GM21723 (cell line): Measurements from ENCODE around the gene MTA3.
A peak's percentile ranks its signal among the peaks of the same experiment; 100 is the strongest.

Experiments used
- ATAC-seq: cut with Tn5 transposase; IDR thresholded peaks from one replicate; pipeline ENCODE4 v1.9.1; 2021; ENCODE audit warnings: mild to moderate bottlenecking, moderate library complexity; ENCODE audit not compliant: unreplicated experiment

The MTA3 gene

GRCh38 chr2:42757981-42758740 lies 189.7 kb downstream of the MTA3 start:
- no peak for ATAC-seq

DNA sequence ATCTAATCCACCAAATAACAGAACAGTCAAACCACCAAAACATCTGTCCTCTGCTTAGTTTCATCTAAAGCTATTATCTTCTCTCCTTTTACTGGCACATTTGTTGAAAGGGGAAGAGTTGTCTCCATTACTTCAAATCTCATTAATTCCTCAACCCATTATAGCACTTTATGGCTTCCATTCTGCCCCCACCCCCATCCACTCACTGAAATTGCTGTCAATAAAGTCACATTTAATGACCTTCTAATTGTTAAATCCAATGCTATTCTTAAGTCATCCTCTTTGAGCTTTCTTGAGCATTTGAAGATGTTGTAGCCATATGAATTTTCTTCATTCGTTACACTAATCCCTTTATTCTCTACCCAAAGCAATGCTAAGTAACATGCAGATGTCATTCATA lies 190.3 kb downstream of the MTA3 start:
- no peak for ATAC-seq

DNA sequence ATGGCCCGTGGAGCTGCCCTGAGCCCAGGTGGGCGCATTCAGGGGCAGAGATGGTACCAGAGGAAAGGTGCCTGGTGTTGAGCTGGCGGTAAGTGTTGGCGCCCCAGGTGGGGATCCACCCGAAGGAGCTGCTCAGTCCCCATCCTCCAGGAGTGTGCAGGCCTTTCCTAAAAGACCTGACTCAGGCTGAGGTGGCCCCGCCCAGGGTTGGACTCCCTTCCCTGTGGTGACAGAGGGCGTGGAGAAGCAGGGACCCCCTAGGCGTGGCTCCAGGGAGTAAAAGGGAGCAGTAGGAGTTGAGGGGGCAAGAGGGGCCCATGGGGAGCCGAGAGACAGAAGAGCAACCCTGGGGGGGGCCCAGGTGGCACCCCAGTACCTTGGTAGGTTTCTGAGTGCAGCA lies 193.1 kb downstream of the MTA3 start:
- ATAC-seq = no peak

DNA sequence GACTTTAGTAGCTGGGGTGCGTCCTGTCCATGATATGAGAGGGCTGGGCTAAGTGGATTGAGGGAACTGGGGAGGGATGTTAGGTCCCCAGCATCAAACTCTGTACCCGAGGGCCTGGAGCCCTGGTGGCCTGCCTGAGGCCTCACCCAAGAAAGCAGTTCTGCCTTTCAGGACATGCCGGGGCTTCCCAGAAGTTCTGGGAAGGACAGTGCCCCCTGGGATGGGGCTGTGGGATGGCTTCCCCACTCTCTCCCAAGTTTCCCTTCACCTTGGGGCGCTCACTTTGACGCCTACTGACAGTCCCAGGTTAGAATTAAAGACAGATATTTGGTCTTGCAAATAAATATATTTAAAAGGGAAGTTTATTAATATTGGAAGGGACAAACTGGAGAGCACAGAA lies 193.7 kb downstream of the MTA3 start:
- no peak for ATAC-seq

- no peak for ATAC-seq
Observed at GRCh38 chr2:42762823-42763804, 194.7 kb downstream of the MTA3 start.

GRCh38 chr2:42764096-42764495 lies 195.7 kb downstream of the MTA3 start, which contains the start of gene OXER1:
Gene OXER1 (minus strand): TSS chr2:42764135. CDS start chr2:42764062, 73 bp downstream.
- no peak for ATAC-seq

DNA sequence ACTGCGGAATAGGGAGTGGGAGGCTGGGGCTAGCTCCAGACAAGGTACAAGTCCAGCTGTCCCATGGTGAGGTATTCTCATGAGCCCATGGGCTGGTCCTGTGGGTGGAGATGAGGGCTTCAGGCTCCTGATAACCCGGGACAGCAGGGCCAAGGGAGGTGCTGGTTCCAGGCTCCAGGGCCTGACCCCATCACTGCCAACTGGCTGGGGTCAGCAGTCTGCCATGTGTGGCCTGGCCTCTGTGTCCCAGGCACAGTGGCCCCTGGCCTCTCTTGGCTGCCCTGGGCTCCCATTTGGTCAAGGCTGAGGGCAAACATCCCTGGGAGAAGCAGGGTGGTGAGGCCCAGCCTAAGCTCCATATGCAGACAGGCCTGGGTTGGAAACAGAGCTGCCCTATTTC lies 196.5 kb downstream of the MTA3 start:
- ATAC-seq = no peak

- no peak for ATAC-seq
Observed at GRCh38 chr2:42765686-42766085, 197.3 kb downstream of the MTA3 start.

DNA sequence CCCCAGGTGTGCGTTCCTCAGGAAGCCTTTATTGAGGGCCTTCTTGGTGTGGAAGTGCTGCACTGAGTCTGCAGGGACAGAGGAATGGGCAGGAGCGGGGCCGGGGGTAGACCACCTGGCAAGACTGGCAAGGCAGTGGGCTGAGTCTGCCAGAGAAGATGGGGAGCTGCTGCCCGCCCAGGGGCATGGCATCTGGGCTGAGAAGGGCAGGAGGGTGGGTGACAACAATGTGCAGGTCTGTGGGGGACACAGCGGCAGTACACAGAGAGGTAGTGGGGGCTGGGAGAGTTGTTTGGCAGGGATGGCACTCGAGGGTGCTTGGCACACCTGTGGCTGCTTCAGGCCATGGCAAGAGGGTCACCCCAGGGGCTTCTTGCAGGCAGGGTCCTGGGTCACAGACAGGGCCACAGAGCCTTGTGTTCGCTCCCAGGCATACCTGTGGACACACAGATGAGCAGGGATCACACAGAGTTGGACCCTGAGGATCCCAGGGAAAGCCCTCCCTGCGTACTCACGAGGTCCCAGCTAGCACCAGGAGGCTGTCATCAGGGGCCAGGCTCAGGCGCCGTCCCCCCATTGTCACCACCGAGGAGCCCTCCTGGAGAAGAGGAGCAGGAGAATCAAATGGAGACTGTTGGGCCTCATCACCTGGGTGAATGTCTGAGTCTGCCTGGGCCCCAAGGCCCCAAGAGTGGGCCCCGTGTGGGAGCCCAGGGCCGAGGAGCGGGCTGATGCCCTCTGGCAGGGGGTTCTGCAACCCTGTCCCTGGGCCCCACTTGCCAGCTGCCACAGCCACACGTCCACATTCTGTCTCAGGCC lies 198.9 kb downstream of the MTA3 start:
- ATAC-seq = no peak

GRCh38 chr2:42767899-42768705 lies 199.7 kb downstream of the MTA3 start:
- ATAC-seq = no peak

DNA sequence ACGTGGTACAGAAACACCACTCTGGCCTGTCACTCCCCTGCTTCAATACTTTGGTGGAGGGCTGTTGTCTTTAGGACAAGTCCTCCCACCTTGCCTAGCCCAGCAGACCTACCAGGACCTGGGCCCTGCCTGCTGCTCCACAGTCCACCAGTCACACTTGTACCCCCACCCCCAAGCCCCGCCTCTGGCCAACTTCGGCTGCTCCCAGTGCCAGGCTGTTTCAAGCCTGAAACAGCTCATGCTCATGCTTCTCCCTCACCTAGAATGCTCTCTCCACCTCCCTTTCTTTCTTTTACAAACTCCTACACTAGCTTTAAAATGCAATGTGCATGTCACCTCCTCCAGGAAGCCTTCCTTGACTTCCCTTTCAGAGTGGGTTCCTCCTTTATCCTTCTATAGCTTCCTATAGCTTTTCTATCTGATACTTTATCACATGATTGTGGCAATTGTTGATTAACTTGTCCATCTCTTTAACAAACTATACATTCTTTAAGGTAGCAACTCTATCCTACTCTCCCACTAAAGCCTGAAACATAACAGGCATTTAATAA lies 200.3 kb downstream of the MTA3 start:
- ATAC-seq = no peak

DNA sequence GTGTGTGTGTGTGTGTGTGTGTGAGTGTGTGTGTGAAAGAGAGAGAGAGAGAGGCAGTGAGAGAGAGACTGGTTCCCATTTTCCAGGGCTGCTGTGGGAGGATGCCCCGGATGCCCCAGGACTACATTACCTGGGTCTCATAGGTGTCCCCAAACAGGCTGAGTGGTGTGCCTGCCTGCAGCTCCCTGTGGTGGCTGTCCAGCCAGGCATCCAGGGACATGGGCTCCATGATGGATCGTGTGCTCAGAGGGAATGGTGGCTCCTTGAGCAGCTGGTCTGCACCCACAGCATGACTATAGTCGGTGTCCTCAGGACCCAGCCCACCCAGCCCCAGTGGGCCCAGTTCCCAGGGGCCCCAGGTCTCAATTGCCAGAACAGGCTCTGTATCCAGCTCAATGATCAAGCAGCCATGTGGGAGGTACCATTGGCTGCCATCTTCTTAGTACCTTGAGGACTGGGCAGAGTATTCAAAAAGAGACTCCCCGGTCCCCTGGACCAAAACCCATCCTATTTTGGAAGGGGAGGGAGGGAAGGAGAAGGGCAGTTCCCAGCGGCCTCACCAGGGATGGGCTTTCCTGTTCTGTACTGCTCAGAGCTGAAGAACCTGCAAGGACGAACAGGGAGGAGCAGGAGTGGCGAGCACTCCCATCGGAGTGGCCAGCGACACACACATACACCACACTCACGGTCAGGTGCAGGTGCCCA lies 201.3 kb downstream of the MTA3 start:
- ATAC-seq = no peak

DNA sequence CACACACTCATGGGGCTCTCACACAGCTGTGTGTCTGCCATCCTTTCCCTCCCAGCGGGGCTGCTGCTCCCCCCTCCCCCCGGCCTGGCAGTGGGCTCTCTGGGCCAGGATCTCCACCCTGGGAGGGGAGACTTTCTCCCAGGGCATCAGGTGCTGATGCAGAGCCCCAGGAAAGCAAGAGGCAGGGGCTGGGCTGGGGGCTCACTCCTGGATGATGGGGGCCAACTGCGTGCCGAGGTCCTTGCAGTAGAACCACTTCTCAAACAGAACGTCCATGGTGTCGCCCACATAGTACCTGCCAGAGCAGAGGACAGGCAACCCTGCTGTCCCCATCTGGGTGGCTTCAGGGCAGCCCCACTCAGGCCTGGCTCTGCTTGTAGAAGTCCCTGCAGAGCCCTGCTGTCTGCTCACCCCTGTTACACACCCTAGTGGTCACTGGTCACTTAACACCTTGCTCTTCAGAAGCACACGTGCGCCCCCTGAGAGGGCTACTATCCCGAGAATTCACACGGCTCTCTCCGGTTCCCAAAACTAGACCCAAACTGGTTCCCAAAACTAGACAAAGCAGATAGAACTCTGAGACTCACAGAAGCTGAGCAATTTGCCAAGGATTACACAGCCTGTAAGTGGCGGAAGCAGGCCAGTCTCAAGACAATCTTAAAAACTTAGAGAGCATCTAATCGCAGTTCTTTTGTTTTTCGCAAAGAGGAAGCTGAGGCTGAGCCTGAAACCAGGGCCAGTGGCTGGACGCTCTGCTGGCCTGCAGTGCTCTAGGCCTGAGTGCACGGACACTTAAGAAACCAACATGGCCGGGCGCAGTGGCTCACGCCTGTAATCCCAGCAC lies 202.1 kb downstream of the MTA3 start:
- no peak for ATAC-seq

DNA sequence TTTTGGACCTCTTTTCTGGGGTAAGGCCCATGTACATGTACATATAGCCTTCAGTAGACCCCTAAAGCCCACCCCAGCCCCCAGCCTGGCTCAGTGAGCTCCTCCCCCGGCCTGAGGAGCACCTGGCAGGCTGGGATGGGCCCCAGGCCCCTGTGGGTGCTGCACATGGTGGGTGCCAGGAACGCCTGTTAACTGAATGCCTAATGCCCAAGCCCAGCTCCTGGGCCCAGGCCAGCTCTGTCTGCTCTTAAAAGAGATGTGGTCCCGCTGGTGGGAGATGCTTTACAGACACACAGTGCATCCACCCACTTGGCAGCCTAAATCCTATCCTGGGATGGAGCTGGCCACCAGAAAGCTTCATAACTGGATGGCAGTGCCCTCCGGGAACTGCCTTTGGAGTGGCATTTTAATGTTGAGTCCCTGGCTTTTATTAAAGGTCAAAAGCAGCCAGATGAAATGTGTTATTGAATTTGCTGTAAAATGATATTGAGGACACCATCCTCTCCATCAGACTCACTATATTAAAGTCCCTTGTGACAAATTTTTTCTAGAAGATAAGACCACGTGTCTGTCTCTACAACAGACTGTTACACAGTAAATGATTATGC lies 203.2 kb downstream of the MTA3 start:
- no peak for ATAC-seq

DNA sequence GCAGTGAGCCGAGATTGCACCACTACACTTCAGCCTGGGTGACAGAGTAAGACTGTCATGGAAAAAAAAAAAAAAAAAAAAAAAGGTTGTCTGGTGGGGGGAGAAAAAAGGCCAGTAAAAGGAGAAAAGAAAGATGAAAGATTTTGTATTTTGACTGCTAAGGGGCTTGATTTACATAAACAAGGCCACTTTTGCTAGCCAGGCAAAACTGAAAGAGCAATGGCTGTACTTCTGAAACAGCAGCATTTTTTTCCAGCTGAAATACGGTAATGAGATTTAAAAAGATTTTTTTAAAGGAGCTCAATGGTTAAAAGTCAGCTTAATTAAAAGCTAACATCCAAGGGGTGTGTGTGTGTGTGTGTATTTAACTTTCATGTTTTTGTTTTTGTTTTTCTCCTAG lies 206.8 kb downstream of the MTA3 start:
- ATAC-seq = peak; percentile 68

GRCh38 chr2:42775810-42776209 lies 207.4 kb downstream of the MTA3 start:
- no peak for ATAC-seq

DNA sequence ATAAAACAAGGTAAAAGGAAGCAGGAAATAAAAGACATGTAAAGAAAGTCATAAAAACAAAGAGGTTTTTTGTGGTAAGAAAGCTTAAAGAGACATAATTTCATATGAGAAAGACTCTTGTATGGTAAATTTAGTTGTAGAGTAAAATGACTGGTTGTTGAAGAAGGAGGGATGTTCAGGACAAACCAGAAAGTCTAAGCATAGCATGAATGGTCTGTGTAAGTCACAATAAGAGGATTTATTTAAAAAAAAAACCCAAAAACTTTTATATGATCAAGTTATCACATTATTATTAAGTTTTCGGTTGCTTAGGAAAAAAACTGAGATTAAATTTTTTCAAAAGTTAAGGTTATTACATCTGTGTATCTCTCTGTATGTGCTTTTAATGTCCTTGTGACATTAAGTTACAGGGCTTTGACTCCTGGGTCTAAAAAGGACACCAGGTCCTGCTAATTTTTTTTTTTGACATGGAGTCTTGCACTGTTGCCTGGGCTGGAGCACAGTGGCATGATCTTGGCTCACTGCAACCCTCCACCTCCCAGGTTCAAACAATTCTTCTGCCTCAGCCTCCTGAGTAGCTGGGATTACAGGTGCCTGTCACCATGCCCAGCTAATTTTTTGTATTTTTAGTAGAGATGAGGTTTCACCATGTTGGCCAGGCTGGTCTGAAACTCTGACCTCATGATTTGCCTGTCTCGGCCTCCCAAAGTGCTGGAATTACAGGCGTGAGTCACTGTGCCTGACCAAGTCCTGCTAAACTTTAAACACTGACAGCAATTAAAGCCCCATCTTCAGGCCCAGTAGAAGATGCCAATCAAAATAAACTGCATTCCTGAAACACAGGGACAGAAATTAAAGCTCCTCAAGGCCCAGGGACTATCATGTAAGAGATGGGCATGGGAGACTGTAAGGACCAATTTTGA lies 209.7 kb downstream of the MTA3 start:
- no peak for ATAC-seq
